ENCODE results near the gene PRPF4.

GRCh38 chr9:113250807-113251206, 24.7 kb upstream of the PRPF4 start:
- TF ChIP-seq POLR2AphosphoS5 (IDR thresholded peaks at IDR 0.05; ENCODE audit: control insufficient read depth, insufficient read depth, low read depth, low read length) (no peak), MYC (IDR thresholded peaks at IDR 0.05; ENCODE audit: low read depth, low read length) (no peak), MYC (CRISPR knock-in tag; IDR thresholded peaks at IDR 0.05; ENCODE audit: borderline replicate concordance, low read depth) (no peak), ZNF318 (IDR thresholded peaks at IDR 0.05; ENCODE audit: borderline replicate concordance in 1 of 2, low read depth in 1 of 2) (no peak)
- TF ChIP-seq, protein P1, sequence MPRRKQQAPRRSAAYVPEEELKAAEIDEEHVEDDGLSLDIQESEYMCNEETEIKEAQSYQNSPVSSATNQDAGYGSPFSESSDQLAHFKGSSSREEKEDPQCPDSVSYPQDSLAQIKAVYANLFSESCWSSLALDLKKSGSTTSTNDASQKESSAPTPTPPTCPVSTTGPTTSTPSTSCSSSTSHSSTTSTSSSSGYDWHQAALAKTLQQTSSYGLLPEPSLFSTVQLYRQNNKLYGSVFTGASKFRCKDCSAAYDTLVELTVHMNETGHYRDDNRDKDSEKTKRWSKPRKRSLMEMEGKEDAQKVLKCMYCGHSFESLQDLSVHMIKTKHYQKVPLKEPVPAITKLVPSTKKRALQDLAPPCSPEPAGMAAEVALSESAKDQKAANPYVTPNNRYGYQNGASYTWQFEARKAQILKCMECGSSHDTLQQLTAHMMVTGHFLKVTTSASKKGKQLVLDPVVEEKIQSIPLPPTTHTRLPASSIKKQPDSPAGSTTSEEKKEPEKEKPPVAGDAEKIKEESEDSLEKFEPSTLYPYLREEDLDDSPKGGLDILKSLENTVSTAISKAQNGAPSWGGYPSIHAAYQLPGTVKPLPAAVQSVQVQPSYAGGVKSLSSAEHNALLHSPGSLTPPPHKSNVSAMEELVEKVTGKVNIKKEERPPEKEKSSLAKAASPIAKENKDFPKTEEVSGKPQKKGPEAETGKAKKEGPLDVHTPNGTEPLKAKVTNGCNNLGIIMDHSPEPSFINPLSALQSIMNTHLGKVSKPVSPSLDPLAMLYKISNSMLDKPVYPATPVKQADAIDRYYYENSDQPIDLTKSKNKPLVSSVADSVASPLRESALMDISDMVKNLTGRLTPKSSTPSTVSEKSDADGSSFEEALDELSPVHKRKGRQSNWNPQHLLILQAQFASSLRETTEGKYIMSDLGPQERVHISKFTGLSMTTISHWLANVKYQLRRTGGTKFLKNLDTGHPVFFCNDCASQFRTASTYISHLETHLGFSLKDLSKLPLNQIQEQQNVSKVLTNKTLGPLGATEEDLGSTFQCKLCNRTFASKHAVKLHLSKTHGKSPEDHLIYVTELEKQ (CRISPR knock-in tag; IDR thresholded peaks at IDR 0.05), result no peak

All from K562 (cell line).